Body of pancreas (tissue), 4 donors: ENCODE data around the gene HIP1.

Experiments used
- POLR2A ChIP-seq, 3 donors: fragments of 450-650 bp; IDR thresholded peaks; one replicate each; pipeline ENCODE4 v1.6.1; 2016; ENCODE audit warnings: antibody characterized with exemption in 3 of 3, mild to moderate bottlenecking in 2 of 3
- TF ChIP-seq, protein P1 (sequence below), 7 experiments: fragments of 450-650 bp in 4 of 7; fragments of 200-600 bp in 3 of 7; sonication (generic) in 3 of 7; IDR thresholded peaks; one replicate each; pipeline ENCODE4 v1.5.1; 2016 to 2019; ENCODE audit warnings: antibody characterized with exemption in 7 of 7

GRCh38 chr7:75696263-75697037 is 42.3 kb downstream of the HIP1 start:
- no peak for TF ChIP-seq POLR2A (IDR thresholded peaks at IDR 0.05)
- TF ChIP-seq, protein P1, sequence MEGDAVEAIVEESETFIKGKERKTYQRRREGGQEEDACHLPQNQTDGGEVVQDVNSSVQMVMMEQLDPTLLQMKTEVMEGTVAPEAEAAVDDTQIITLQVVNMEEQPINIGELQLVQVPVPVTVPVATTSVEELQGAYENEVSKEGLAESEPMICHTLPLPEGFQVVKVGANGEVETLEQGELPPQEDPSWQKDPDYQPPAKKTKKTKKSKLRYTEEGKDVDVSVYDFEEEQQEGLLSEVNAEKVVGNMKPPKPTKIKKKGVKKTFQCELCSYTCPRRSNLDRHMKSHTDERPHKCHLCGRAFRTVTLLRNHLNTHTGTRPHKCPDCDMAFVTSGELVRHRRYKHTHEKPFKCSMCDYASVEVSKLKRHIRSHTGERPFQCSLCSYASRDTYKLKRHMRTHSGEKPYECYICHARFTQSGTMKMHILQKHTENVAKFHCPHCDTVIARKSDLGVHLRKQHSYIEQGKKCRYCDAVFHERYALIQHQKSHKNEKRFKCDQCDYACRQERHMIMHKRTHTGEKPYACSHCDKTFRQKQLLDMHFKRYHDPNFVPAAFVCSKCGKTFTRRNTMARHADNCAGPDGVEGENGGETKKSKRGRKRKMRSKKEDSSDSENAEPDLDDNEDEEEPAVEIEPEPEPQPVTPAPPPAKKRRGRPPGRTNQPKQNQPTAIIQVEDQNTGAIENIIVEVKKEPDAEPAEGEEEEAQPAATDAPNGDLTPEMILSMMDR (IDR thresholded peaks at IDR 0.05): no peak
